ENCODE results near the gene KCNA10.

DNA sequence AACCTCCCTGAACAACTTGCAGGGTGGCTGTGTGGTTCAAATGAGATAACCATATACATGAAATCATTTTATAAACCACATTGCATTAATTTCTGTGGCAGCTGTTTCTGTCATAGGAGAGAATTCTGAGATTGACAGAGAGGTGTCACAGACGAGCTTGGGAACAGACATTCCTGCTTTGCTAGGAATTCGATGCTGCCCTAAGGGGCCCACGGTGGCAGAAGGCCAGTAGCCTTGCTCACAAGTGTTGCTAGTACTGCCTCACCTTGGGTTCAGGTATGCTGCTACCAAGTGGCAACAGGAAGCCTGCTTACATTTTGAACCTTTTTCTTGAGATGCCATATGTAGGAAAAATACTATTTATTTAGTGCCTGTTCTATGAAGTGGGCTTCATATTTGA is 13.4 kb downstream of the KCNA10 start:
- TF ChIP-seq, protein P1, sequence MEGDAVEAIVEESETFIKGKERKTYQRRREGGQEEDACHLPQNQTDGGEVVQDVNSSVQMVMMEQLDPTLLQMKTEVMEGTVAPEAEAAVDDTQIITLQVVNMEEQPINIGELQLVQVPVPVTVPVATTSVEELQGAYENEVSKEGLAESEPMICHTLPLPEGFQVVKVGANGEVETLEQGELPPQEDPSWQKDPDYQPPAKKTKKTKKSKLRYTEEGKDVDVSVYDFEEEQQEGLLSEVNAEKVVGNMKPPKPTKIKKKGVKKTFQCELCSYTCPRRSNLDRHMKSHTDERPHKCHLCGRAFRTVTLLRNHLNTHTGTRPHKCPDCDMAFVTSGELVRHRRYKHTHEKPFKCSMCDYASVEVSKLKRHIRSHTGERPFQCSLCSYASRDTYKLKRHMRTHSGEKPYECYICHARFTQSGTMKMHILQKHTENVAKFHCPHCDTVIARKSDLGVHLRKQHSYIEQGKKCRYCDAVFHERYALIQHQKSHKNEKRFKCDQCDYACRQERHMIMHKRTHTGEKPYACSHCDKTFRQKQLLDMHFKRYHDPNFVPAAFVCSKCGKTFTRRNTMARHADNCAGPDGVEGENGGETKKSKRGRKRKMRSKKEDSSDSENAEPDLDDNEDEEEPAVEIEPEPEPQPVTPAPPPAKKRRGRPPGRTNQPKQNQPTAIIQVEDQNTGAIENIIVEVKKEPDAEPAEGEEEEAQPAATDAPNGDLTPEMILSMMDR (optimal IDR thresholded peaks at IDR 0.05 in 1 of 3, IDR thresholded peaks at IDR 0.05 in 1 of 3, conservative IDR thresholded peaks at IDR 0.05 in 1 of 3; ENCODE audit: extremely low read depth in 1 of 3, insufficient read depth in 2 of 3, low read length in 3 of 3) = no peak
- no peak for TF ChIP-seq EZH2 (IDR thresholded peaks at IDR 0.05; ENCODE audit: low read length)

Data from keratinocyte (primary cell).